IMR-90 (cell line): ENCODE measurements around the gene BANP. TPM values are rescaled to one million over a fixed set of nuclear protein-coding genes. Genes with fewer than 3 reads are reported as not detected.

ENCODE experiments used
- ATAC-seq: fragments of 200-7000 bp; cut with Tn5 transposase; 2 replicates; pipeline ENCODE4 v1.9.1; 2020; ENCODE audit warnings: low read depth, mild to moderate bottlenecking, moderate library complexity
- BruUV-seq: library from RNA; stranded (reverse); fragments of 400-500 nt; replicated peaks from 2 replicates; lab custom pipeline; 2021; lab: Mats Ljungman, UMichigan
- CTCF ChIA-PET: fragments of 300-600 bp; formaldehyde crosslinking; extraction: SDS; loops from one replicate; lab custom pipeline; 2021; ENCODE audit warnings: antibody characterized with exemption; lab: Yijun Ruan, JAX
- POLR2A ChIA-PET: fragments of 300-600 bp; sonication (Branson Sonifier 250); formaldehyde crosslinking; loops from one replicate; lab custom pipeline; 2022; ENCODE audit warnings: antibody characterized with exemption; ENCODE audit not compliant: unreplicated experiment; lab: Charles Lee
- DNase-seq: peaks from one replicate; pipeline ENCODE4 v3.0.0; 2013
- H2AFZ ChIP-seq: replicated peaks from 2 replicates; pipeline ENCODE3; 2013; ENCODE audit warnings: low read length, mild to moderate bottlenecking; ENCODE audit not compliant: poor library complexity
- H2AK5ac ChIP-seq: 2 replicates; pipeline ENCODE4 v1.6.1; 2013; ENCODE audit warnings: low read depth, low read length, inconsistent platforms
- H2AK9ac ChIP-seq: replicated peaks from 2 replicates; pipeline ENCODE3; 2013; ENCODE audit warnings: mild to moderate bottlenecking, low read depth, low read length, moderate library complexity; ENCODE audit not compliant: poor library complexity
- H2BK120ac ChIP-seq: 2 replicates; pipeline ENCODE4 v1.6.1; 2013; ENCODE audit warnings: low read depth, low read length, inconsistent platforms
- H2BK15ac ChIP-seq: 3 replicates; pipeline ENCODE4 v1.6.1; 2013; ENCODE audit warnings: low read depth, low read length, inconsistent platforms
- H2BK20ac ChIP-seq: 2 replicates; pipeline ENCODE4 v1.6.1; 2013; ENCODE audit warnings: low read depth, mild to moderate bottlenecking, inconsistent platforms, low read length, moderate library complexity
- H2BK5ac ChIP-seq: 2 replicates; pipeline ENCODE4 v1.6.1; 2013; ENCODE audit warnings: mild to moderate bottlenecking, low read depth, low read length, inconsistent platforms; ENCODE audit not compliant: poor library complexity, severe bottlenecking
- H3K14ac ChIP-seq: replicated peaks from 2 replicates; pipeline ENCODE4 v1.6.1; 2013; ENCODE audit warnings: low read depth, low read length, inconsistent platforms
- H3K18ac ChIP-seq: 2 replicates; pipeline ENCODE4 v1.6.1; 2013; ENCODE audit warnings: low read depth, low read length, control low read depth
- H3K23ac ChIP-seq: 2 replicates; pipeline ENCODE4 v1.6.1; 2013; ENCODE audit warnings: low read depth, low read length, inconsistent platforms
- H3K27ac ChIP-seq: 2 replicates; pipeline ENCODE4 v1.5.1; 2013; ENCODE audit warnings: mild to moderate bottlenecking, control low read depth, low read length; ENCODE audit not compliant: insufficient read depth
- H3K27me3 ChIP-seq: 2 replicates; pipeline ENCODE4 v1.6.1; 2013; ENCODE audit warnings: low read length; ENCODE audit not compliant: control insufficient read depth, insufficient read depth
- H3K36me3 ChIP-seq: 2 replicates; pipeline ENCODE4 v1.6.1; 2013; ENCODE audit warnings: low read length, mixed read lengths; ENCODE audit not compliant: control insufficient read depth, insufficient read depth
- H3K4ac ChIP-seq: 2 replicates; pipeline ENCODE4 v1.6.1; 2013; ENCODE audit warnings: low read depth, low read length, inconsistent platforms
- H3K4me1 ChIP-seq: 2 replicates; pipeline ENCODE4 v1.6.1; 2013; ENCODE audit warnings: low read length, mixed read lengths; ENCODE audit not compliant: control insufficient read depth, insufficient read depth
- H3K4me2 ChIP-seq: 2 replicates; pipeline ENCODE4 v1.6.1; 2013; ENCODE audit warnings: low read depth, mild to moderate bottlenecking, control low read depth, low read length, moderate library complexity
- H3K4me3 ChIP-seq: 2 replicates; pipeline ENCODE4 v1.5.1; 2013; ENCODE audit warnings: low read depth, mild to moderate bottlenecking, control low read depth, low read length, moderate library complexity; ENCODE audit not compliant: insufficient read depth
- H3K56ac ChIP-seq: 2 replicates; pipeline ENCODE4 v1.6.1; 2013; ENCODE audit warnings: low read length, inconsistent platforms; ENCODE audit not compliant: insufficient read depth; ENCODE audit errors: extremely low read depth
- H3K79me1 ChIP-seq, 2 experiments: 2 replicates each; pipeline ENCODE4 v1.6.1; 2013; ENCODE audit warnings: low read length in 2 of 2, inconsistent platforms in 1 of 2, low read depth in 1 of 2
- H3K9ac ChIP-seq: 2 replicates; pipeline ENCODE4 v1.6.1; 2013; ENCODE audit warnings: low read depth, low read length, control low read depth
- H3K9me1 ChIP-seq: 2 replicates; pipeline ENCODE4 v1.6.1; 2013; ENCODE audit warnings: low read length, inconsistent platforms; ENCODE audit not compliant: insufficient read depth
- H3K9me3 ChIP-seq: 2 replicates; pipeline ENCODE4 v1.6.1; 2013; ENCODE audit warnings: low read length; ENCODE audit not compliant: control insufficient read depth, insufficient read depth
- H4K20me1 ChIP-seq: 2 replicates; pipeline ENCODE4 v1.6.1; 2013; ENCODE audit warnings: low read length, inconsistent platforms; ENCODE audit not compliant: insufficient read depth
- H4K5ac ChIP-seq: 2 replicates; pipeline ENCODE4 v1.6.1; 2013; ENCODE audit warnings: mild to moderate bottlenecking, low read depth, low read length, control low read depth
- H4K8ac ChIP-seq, 2 experiments: 2 replicates each; pipeline ENCODE4 v1.6.1; 2013; ENCODE audit warnings: low read depth in 2 of 2, low read length in 2 of 2, control low read depth in 1 of 2, inconsistent platforms in 1 of 2
- H4K91ac ChIP-seq: 2 replicates; pipeline ENCODE4 v1.6.1; 2013; ENCODE audit warnings: low read depth, low read length, inconsistent platforms; ENCODE audit not compliant: insufficient read depth
- BHLHE40 ChIP-seq: fragments of 150-350 bp; IDR thresholded peaks from 2 replicates; pipeline ENCODE4 v1.6.1; 2016; ENCODE audit warnings: mild to moderate bottlenecking, low read depth, low read length
- CEBPB ChIP-seq: IDR thresholded peaks from 2 replicates; pipeline ENCODE4 v1.6.1; 2012; ENCODE audit warnings: low read depth, low read length, improper control_type of control experiment
- CHD1 ChIP-seq: IDR thresholded peaks from 2 replicates; pipeline ENCODE4 v1.6.1; 2012; ENCODE audit warnings: low read depth, low read length, improper control_type of control experiment
- ELK1 ChIP-seq: fragments of 150-350 bp; IDR thresholded peaks from 2 replicates; pipeline ENCODE4 v1.6.1; 2016; ENCODE audit warnings: low read depth, mild to moderate bottlenecking, low read length, moderate library complexity, borderline replicate concordance
- FOS ChIP-seq: fragments of 150-350 bp; IDR thresholded peaks from 2 replicates; pipeline ENCODE4 v1.6.1; 2016; ENCODE audit warnings: low read depth, low read length
- MAFK ChIP-seq: IDR thresholded peaks from 2 replicates; pipeline ENCODE4 v1.6.1; 2012; ENCODE audit warnings: low read depth, low read length, improper control_type of control experiment
- MAZ ChIP-seq: IDR thresholded peaks from 2 replicates; pipeline ENCODE4 v1.6.1; 2012; ENCODE audit warnings: low read depth, mild to moderate bottlenecking, low read length, improper control_type of control experiment, moderate library complexity, borderline replicate concordance
- MXI1 ChIP-seq: IDR thresholded peaks from 2 replicates; pipeline ENCODE4 v1.6.1; 2012; ENCODE audit warnings: low read depth, mild to moderate bottlenecking, low read length, moderate library complexity, borderline replicate concordance
- NFE2L2 ChIP-seq: fragments of 150-350 bp; IDR thresholded peaks from 2 replicates; pipeline ENCODE4 v1.6.1; 2016; ENCODE audit warnings: low read depth, mild to moderate bottlenecking, low read length
- POLR2A ChIP-seq: IDR thresholded peaks from 2 replicates; pipeline ENCODE4 v1.6.1; 2012; ENCODE audit warnings: mild to moderate bottlenecking, low read depth, low read length
- RAD21 ChIP-seq: IDR thresholded peaks from 2 replicates; pipeline ENCODE4 v1.6.1; 2012; ENCODE audit warnings: low read length, improper control_type of control experiment
- RFX5 ChIP-seq: IDR thresholded peaks from 2 replicates; pipeline ENCODE4 v1.8.0; 2012; ENCODE audit warnings: low read depth, mild to moderate bottlenecking, low read length, moderate library complexity
- USF2 ChIP-seq: fragments of 150-350 bp; IDR thresholded peaks from 2 replicates; pipeline ENCODE4 v1.6.1; 2017; ENCODE audit warnings: mild to moderate bottlenecking, antibody characterized with exemption, low read length, low read depth
- WGBS, 2 experiments: methylation state at CpG; one replicate each; pipeline versions ENCODE4 v1.1.5 to v1.1.7; 2013; ENCODE audit warnings: missing lambda C conversion rate in 2 of 2; ENCODE audit not compliant: insufficient read length in 1 of 2; ENCODE audit errors: extremely low coverage in 2 of 2; 5-methylcytosine and 5-hydroxymethylcytosine counted together
- dilution Hi-C: fragments of 300-500 bp; cut with HindIII; formaldehyde crosslinking; loops from one replicate; pipeline ENCODE4 v1.14.3; 2018; ENCODE audit warnings: low sequenced_read_pairs; ENCODE audit not compliant: unreplicated experiment
- in situ Hi-C: fragments of 300-500 bp; cut with MboI; formaldehyde crosslinking; loops from 3 replicates; pipeline ENCODE4 v1.14.3; 2019; ENCODE audit warnings: low sequenced_read_pairs, inconsistent platforms, mixed read lengths
- intact Hi-C: fragments of 100-400 bp; cut with micrococcal nuclease; formaldehyde crosslinking; loops from 2 replicates; pipeline ENCODE4 v1.10.0; 2022
- polyA plus RNA-seq, 3 experiments: library from polyadenylated mRNA; depleted of rRNA; stranded (reverse); fragments of >200 nt; gene quantifications; 2 replicates each; pipeline ENCODE4 v1.2.3, GENCODE V29; 2012; ENCODE audit warnings: low replicate concordance in 1 of 3
- total RNA-seq: library from RNA; depleted of rRNA; stranded (reverse); fragments of >200 nt; gene quantifications from 2 replicates; pipeline ENCODE4 v1.2.3, GENCODE V29; 2012
- TF ChIP-seq, protein P1 (sequence below): conservative IDR thresholded peaks from 2 replicates; pipeline ENCODE4 v1.5.1; 2012; ENCODE audit warnings: mild to moderate bottlenecking, low read depth, low read length, improper control_type of control experiment

Gene BANP
- total and polyA plus RNA-seq, 2 of the 4 experiments (the other 2 are of a cell fraction) = 17.4 to 17.9 TPM

DNA sequence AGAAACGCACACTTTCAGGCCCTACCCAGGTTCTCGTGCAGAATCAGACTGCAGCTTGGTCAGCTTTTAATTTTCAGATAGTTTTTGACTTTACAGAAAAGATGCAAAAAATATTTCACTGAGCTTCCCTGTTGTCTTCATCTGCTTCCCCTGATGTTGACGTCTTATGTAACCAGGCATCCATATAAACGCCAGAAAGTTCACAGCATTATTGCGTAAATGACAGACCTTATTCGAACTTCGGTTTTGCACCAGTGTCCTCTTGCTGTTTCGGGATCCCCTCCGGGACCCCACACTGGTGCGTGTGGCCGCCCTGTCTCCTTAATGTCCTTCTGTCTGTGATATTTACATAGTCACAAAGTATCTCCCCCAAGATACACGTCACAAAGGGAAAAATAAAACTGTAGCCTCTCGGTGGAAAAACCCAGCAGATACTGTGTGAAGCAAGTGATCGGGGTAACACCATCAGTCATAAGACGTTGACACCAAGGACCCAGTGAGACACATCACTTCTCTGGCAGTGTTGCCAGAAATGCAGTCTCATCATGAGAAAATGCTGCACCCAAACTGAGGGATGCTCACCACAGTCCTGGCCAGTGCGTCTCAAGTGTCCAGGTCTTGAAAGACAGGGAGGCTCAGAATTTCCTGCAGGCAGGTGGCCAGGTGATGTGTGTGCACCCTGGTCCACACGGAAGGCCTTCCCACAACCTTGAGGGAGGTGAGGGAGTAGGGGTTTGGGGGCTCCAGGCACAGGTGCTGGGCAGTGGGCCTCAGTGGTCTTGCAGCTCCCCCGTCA, 4.3 kb downstream of the BANP start:
- DNase-seq = peak; percentile 63
- TF ChIP-seq FOS (no peak), RFX5 (no peak), CHD1 (no peak), ELK1 (no peak), MAZ (no peak), USF2 (no peak), POLR2A (no peak), RAD21 (no peak), MXI1 (no peak), MAFK (no peak), NFE2L2 (0 out of 2 replicates have a peak, but pooled peaks have one; percentile 7), BHLHE40 (no peak), CEBPB (peak; percentile 75)
- TF ChIP-seq, protein P1, sequence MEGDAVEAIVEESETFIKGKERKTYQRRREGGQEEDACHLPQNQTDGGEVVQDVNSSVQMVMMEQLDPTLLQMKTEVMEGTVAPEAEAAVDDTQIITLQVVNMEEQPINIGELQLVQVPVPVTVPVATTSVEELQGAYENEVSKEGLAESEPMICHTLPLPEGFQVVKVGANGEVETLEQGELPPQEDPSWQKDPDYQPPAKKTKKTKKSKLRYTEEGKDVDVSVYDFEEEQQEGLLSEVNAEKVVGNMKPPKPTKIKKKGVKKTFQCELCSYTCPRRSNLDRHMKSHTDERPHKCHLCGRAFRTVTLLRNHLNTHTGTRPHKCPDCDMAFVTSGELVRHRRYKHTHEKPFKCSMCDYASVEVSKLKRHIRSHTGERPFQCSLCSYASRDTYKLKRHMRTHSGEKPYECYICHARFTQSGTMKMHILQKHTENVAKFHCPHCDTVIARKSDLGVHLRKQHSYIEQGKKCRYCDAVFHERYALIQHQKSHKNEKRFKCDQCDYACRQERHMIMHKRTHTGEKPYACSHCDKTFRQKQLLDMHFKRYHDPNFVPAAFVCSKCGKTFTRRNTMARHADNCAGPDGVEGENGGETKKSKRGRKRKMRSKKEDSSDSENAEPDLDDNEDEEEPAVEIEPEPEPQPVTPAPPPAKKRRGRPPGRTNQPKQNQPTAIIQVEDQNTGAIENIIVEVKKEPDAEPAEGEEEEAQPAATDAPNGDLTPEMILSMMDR = no peak

More for the DNA sequence above, 4.3 kb downstream of the BANP start:
- Histone ChIP-seq H2BK120ac (no peak overlapping the region), H4K8ac (peak overlapping the region; percentile 36 to 67; a peak in 3 of 4 replicates), H3K9me1 (peaks cover 19% of the 10 kb centered on the region), H3K4me1 (peaks cover 21% of the 10 kb centered on the region), H2BK5ac (peak overlapping the region; percentile 23), H3K27me3 (no peaks in the 10 kb centered on the region), H3K4me2 (no peak overlapping the region), H3K9me3 (no peaks in the 10 kb centered on the region), H3K27ac (peak overlapping the region; percentile 26; the same call in 1 of the 2 replicates), H3K4ac (peak overlapping the region; percentile 39; the same call in 1 of the 2 replicates), H3K4me3 (no peak overlapping the region), H2BK20ac (0 out of 2 replicates have a peak overlapping the region, but pooled peaks have one; percentile 7), H3K14ac (peak overlapping the region; percentile 12), H2AK9ac (peak overlapping the region; percentile 78), H3K9ac (no peak overlapping the region), H3K79me1 (peaks cover 35 to 85% of the 10 kb centered on the region in 2 experiments), H3K56ac (no peak overlapping the region), H4K20me1 (peaks cover 13% of the 10 kb centered on the region), H2BK15ac (no peak overlapping the region), H3K36me3 (peaks cover 4% of the 10 kb centered on the region), H2AK5ac (peak overlapping the region; percentile 66; the same call in 1 of the 2 replicates), H3K18ac (peak overlapping the region; percentile 26; the same call in 1 of the 2 replicates), H3K23ac (peak overlapping the region; percentile 41; the same call in 1 of the 2 replicates), H4K5ac (peak overlapping the region; percentile 28; the same call in 1 of the 2 replicates), H4K91ac (peak overlapping the region; percentile 30), H2AFZ (peak overlapping the region; percentile 17)
- in situ Hi-C loops (no loop called here), intact Hi-C loops (loop anchor here (1.0 to 10.0 kb wide), 5 partner anchors 59 to 609 kb away; partner anchors contain the start of gene ZNF469), dilution Hi-C loops (no loop called here)
- CTCF ChIA-PET = interaction anchor here (0.6 kb wide), 1 partner anchor 65 kb away, joined by 3 read pairs; no protein-coding TSS in a partner anchor
- BruUV-seq = no TSS peak
- no peak for ATAC-seq
- POLR2A ChIA-PET = no interaction called here
- 77% methylated on average over 10 of the region's 18 CpGs; no CpG with 5 or more reads in 1 of the 2 experiments for WGBS, 2 experiments
